CD8-positive, alpha-beta memory T cell (primary cell): Measurements from ENCODE around the gene PCNX4. TPM values are rescaled to one million over a fixed set of nuclear protein-coding genes. Genes with fewer than 3 reads are reported as not detected.

Experiments
- CTCF ChIA-PET: fragments of 350-600 bp; sonication (Branson Sonifier 250); formaldehyde crosslinking; loops from one replicate; lab custom pipeline; 2021; ENCODE audit warnings: antibody characterized with exemption; lab: Charles Lee
- POLR2A ChIA-PET: fragments of 350-600 bp; sonication (Branson Sonifier 250); formaldehyde crosslinking; loops from one replicate; lab custom pipeline; 2021; ENCODE audit warnings: antibody characterized with exemption; lab: Charles Lee
- DNase-seq, 5 donors: peaks; one replicate each; pipeline versions ENCODE4 v3.0.0 to v3.0.0-alpha.2; 2020 to 2022; ENCODE audit warnings: mixed read lengths in 1 of 5
- H3K27ac ChIP-seq: one replicate; pipeline ENCODE4 v1.7.0; 2013; ENCODE audit warnings: low read depth, mild to moderate bottlenecking, low read length, moderate library complexity
- H3K27me3 ChIP-seq: 2 replicates; pipeline ENCODE4 v1.7.0; 2013; ENCODE audit warnings: low read length, mild to moderate bottlenecking; ENCODE audit not compliant: insufficient read depth, poor library complexity, severe bottlenecking
- H3K36me3 ChIP-seq: 2 replicates; pipeline ENCODE4 v1.7.0; 2013; ENCODE audit warnings: mild to moderate bottlenecking, low read length, moderate library complexity; ENCODE audit not compliant: insufficient read depth
- H3K4me1 ChIP-seq: 2 replicates; pipeline ENCODE4 v1.7.0; 2013; ENCODE audit warnings: mild to moderate bottlenecking, low read length, moderate library complexity; ENCODE audit not compliant: insufficient read depth
- H3K4me3 ChIP-seq: 2 replicates; pipeline ENCODE4 v1.7.0; 2013; ENCODE audit warnings: mild to moderate bottlenecking, low read length
- H3K9me3 ChIP-seq: 2 replicates; pipeline ENCODE4 v1.7.0; 2013; ENCODE audit warnings: mild to moderate bottlenecking, low read length
- H3K27ac Mint-ChIP-seq, 8 donors: one replicate each; pipeline ENCODE4 v1.8.0; 2020 to 2021; ENCODE audit warnings: mixed read lengths in 8 of 8, mild to moderate bottlenecking in 6 of 8, inconsistent platforms in 3 of 8, moderate library complexity in 3 of 8
- H3K27me3 Mint-ChIP-seq, 2 donors: one replicate each; pipeline ENCODE4 v1.8.0; 2020 to 2021; ENCODE audit warnings: mixed read lengths in 2 of 2, mild to moderate bottlenecking in 1 of 2, moderate library complexity in 1 of 2
- H3K36me3 Mint-ChIP-seq, 3 donors: one replicate each; pipeline ENCODE4 v1.8.0; 2020 to 2021; ENCODE audit warnings: mixed read lengths in 3 of 3, inconsistent platforms in 1 of 3, mild to moderate bottlenecking in 1 of 3
- H3K4me1 Mint-ChIP-seq, 3 donors: one replicate each; pipeline ENCODE4 v1.8.0; 2020 to 2021; ENCODE audit warnings: mixed read lengths in 3 of 3, inconsistent platforms in 1 of 3, mild to moderate bottlenecking in 1 of 3
- H3K4me3 Mint-ChIP-seq, 7 donors: one replicate each; pipeline ENCODE4 v1.8.0; 2020 to 2021; ENCODE audit warnings: mixed read lengths in 7 of 7, mild to moderate bottlenecking in 6 of 7, moderate library complexity in 4 of 7, inconsistent platforms in 2 of 7
- H3K9me3 Mint-ChIP-seq, 5 donors: one replicate each; pipeline ENCODE4 v1.8.0; 2020 to 2022; ENCODE audit warnings: mixed read lengths in 5 of 5, mild to moderate bottlenecking in 3 of 5, moderate library complexity in 2 of 5, inconsistent platforms in 1 of 5
- polyA plus RNA-seq: library from polyadenylated mRNA; unstranded; fragments of 300-500 nt; fragmentation: Illumina TruSeq; gene quantifications from one replicate; pipeline ENCODE4 v1.2.3, GENCODE V29; 2021
- total RNA-seq, 2 experiments: library from RNA; stranded (reverse); gene quantifications; one replicate each; pipeline ENCODE4 v1.2.3, GENCODE V29; 2021

Gene PCNX4
- total and polyA plus RNA-seq, 3 experiments from 2014 or later, result 21.4 to 43.5 (median 38.8) TPM

DNA sequence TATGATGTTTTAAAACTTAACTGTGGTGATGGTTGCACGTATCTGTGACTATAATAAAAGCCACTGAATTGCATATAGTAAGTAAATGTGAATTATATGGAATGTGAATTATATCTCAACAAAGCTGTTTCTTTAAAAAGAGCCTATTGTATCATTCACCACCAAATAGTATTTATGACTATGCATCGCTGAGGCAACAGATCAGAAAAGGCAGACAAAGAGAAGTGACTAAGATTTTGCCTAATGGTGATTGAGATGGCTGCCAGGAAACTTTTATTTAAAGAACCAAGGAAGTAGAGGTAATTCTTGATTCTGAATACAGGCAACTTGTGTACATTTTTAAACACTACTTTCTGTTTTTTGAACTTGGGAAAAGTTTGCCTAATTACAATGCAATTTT is 41.8 kb downstream of the PCNX4 start:
- H3K27me3 ChIP-seq, result no peaks in the 10 kb centered on the region
- H3K27me3 Mint-ChIP-seq, result no peaks in the 10 kb centered on the region
- no peaks in the 10 kb centered on the region for H3K9me3 Mint-ChIP-seq
- H3K4me3 ChIP-seq, result no peak overlapping the region
- H3K4me3 Mint-ChIP-seq, result no peak overlapping the region
- H3K4me1 Mint-ChIP-seq, result peaks cover 0 to 6% (median 0%) of the 10 kb centered on the region in 3 donors
- ChIA-PET CTCF (no interaction called here), POLR2A (no interaction called here)
- H3K36me3 Mint-ChIP-seq, result peaks cover 7 to 16% (median 14%) of the 10 kb centered on the region in 3 donors
- no peak for DNase-seq
- H3K9me3 ChIP-seq, result no peaks in the 10 kb centered on the region
- H3K27ac ChIP-seq, result no peak overlapping the region
- no peaks in the 10 kb centered on the region for H3K4me1 ChIP-seq
- H3K27ac Mint-ChIP-seq, result no peak overlapping the region
- no peaks in the 10 kb centered on the region for H3K36me3 ChIP-seq

DNA sequence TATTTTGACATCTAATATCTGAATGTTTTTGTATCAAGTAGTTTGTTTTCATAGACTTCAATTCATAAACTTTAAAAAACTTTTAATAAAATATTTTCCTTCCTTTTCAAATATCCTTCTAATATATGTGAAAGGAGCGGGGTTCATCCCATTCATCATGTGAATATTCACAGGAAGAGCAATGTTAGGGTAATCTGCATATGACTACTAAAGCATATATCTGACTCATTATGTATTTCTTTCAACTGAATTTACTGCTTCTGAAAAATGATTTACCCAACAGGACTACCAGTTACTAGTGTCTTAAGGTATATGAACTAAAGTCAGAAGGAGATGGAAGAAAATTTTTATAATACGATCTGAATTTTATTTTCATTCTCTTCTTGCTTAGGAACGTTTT is 43.0 kb downstream of the PCNX4 start:
- Histone ChIP-seq H3K27ac (no peak overlapping the region), H3K4me3 (no peak overlapping the region), H3K27me3 (no peaks in the 10 kb centered on the region), H3K4me1 (no peaks in the 10 kb centered on the region), H3K36me3 (no peaks in the 10 kb centered on the region), H3K9me3 (no peaks in the 10 kb centered on the region)
- POLR2A ChIA-PET, result no interaction called here
- H3K27me3 Mint-ChIP-seq, result no peaks in the 10 kb centered on the region
- no peak for DNase-seq
- no peak overlapping the region for H3K27ac Mint-ChIP-seq
- H3K36me3 Mint-ChIP-seq, result peaks cover 7 to 12% (median 10%) of the 10 kb centered on the region in 3 donors
- no peak overlapping the region for H3K4me3 Mint-ChIP-seq
- H3K4me1 Mint-ChIP-seq, result peaks cover 0 to 4% (median 0%) of the 10 kb centered on the region in 3 donors
- CTCF ChIA-PET, result no interaction called here
- H3K9me3 Mint-ChIP-seq, result no peaks in the 10 kb centered on the region

DNA sequence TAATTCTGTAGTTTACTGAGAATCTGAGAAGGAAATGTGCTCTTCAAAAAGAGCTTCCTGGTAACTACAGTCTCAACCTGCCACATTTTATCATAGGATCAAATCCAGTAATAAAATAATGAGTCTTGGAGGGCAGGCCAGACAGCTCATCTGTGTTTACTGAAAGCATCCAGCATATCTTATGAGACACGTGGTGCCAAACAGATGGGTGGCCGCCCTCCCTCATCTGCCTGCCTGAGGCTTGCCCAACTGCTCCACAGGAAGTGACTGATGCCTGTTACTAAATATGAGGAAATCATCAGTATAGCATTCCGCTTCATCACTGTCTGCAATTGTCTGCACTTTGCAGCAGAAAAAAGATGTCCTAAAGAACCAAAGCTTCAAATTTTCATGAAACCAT is 60.0 kb downstream of the PCNX4 start:
- POLR2A ChIA-PET, result interaction anchor here (0.5 to 2.1 kb wide), 4 partner anchors 8 to 96 kb away, joined by 3 to 17 read pairs (median 6); partner anchors contain the start of gene DHRS7
- H3K36me3 ChIP-seq, result peaks cover 22% of the 10 kb centered on the region
- DNase-seq, result peak; percentile 50 to 81 (median 63)
- peaks cover 38% of the 10 kb centered on the region for H3K4me1 ChIP-seq
- no peaks in the 10 kb centered on the region for H3K9me3 ChIP-seq
- Mint-ChIP-seq H3K27ac (peak overlapping the region; percentile 83 to 97 (median 94)), H3K27me3 (no peaks in the 10 kb centered on the region), H3K9me3 (no peaks in the 10 kb centered on the region), H3K4me3 (peak overlapping the region in 6 of 7 donors; percentile 14 to 57 (median 42)), H3K4me1 (peaks cover 52 to 57% (median 53%) of the 10 kb centered on the region in 3 donors), H3K36me3 (peaks cover 14 to 83% (median 21%) of the 10 kb centered on the region in 3 donors)
- H3K4me3 ChIP-seq, result no peak overlapping the region
- no peaks in the 10 kb centered on the region for H3K27me3 ChIP-seq
- CTCF ChIA-PET, result interaction anchor here (0.9 to 1.5 kb wide), 3 partner anchors 9 to 86 kb away, joined by 3 to 8 read pairs (median 3); partner anchors contain the start of gene DHRS7
- peak overlapping the region; percentile 30 for H3K27ac ChIP-seq

GRCh38 chr14:60153991-60154390 is 62.3 kb downstream of the PCNX4 start:
- H3K9me3 Mint-ChIP-seq, result no peaks in the 10 kb centered on the region
- H3K36me3 Mint-ChIP-seq, result peaks cover 14 to 74% (median 18%) of the 10 kb centered on the region in 3 donors
- Histone ChIP-seq H3K9me3 (no peaks in the 10 kb centered on the region), H3K4me3 (no peak overlapping the region), H3K4me1 (peaks cover 41% of the 10 kb centered on the region), H3K27ac (no peak overlapping the region), H3K36me3 (peaks cover 21% of the 10 kb centered on the region), H3K27me3 (no peaks in the 10 kb centered on the region)
- H3K4me1 Mint-ChIP-seq, result peaks cover 67 to 80% (median 75%) of the 10 kb centered on the region in 3 donors
- ChIA-PET CTCF (interaction anchor here (1.1 to 3.1 kb wide), 2 partner anchors 11 to 30 kb away, joined by 3 to 15 read pairs; partner anchors contain the start of gene DHRS7), POLR2A (interaction anchor here (0.7 to 1.5 kb wide), 3 partner anchors 10 to 12 kb away, joined by 3 to 4 read pairs (median 4); partner anchors contain the start of gene DHRS7)
- peak overlapping the region; percentile 56 to 97 (median 83) for H3K27ac Mint-ChIP-seq
- peak overlapping the region in 6 of 7 donors; percentile 7 to 78 (median 22) for H3K4me3 Mint-ChIP-seq
- peak in 1 of 5 donors; percentile 7 for DNase-seq
- no peaks in the 10 kb centered on the region for H3K27me3 Mint-ChIP-seq

DNA sequence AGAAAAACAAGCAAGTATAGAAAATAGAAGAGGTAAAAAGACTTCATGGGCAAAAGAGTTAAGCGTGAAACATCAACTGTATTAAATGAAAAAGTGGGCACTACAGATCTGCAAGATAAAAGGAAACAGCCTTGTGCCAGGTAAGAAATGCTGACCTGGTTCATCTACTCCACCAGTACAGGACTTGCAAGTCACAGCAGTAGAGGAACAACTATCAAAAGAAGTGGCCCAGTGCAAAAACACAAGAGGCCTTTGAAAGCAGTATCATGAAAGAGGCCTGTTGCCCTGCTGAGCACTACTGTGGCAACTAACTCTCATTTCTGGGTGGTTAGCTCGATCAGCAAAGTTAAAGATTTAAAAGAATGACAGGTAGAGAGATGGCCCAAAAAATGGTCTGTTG is 62.9 kb downstream of the PCNX4 start:
- no peak overlapping the region for H3K4me3 ChIP-seq
- H3K4me3 Mint-ChIP-seq, result peak overlapping the region in 6 of 7 donors; percentile 7 to 78 (median 22)
- POLR2A ChIA-PET, result interaction anchor here (1.2 to 1.5 kb wide), 2 partner anchors 9 to 10 kb away, joined by 4 read pairs; partner anchors contain the start of gene DHRS7

GRCh38 chr14:60160422-60160821 is 68.7 kb downstream of the PCNX4 start:
- ChIA-PET CTCF (interaction anchor here (1.1 to 1.7 kb wide), 2 partner anchors 9 to 195 kb away, joined by 3 read pairs; no protein-coding TSS in a partner anchor), POLR2A (interaction anchor here (1.2 to 1.5 kb wide), 2 partner anchors 9 to 89 kb away, joined by 3 to 4 read pairs; partner anchors contain the start of gene PPM1A)
- Histone ChIP-seq H3K4me1 (peaks cover 29% of the 10 kb centered on the region), H3K27me3 (no peaks in the 10 kb centered on the region), H3K27ac (no peak overlapping the region), H3K36me3 (peaks cover 4% of the 10 kb centered on the region), H3K4me3 (no peak overlapping the region), H3K9me3 (no peaks in the 10 kb centered on the region)
- peaks cover 0 to 44% (median 5%) of the 10 kb centered on the region in 3 donors for H3K36me3 Mint-ChIP-seq
- DNase-seq, result no peak
- H3K4me1 Mint-ChIP-seq, result peaks cover 78 to 91% (median 84%) of the 10 kb centered on the region in 3 donors
- H3K27me3 Mint-ChIP-seq, result no peaks in the 10 kb centered on the region
- H3K9me3 Mint-ChIP-seq, result no peaks in the 10 kb centered on the region
- peak overlapping the region in 1 of 7 donors; percentile 26 for H3K4me3 Mint-ChIP-seq
- H3K27ac Mint-ChIP-seq, result peak overlapping the region in 7 of 8 donors; percentile 39 to 98 (median 75)

More for the DNA sequence above, 62.9 kb downstream of the PCNX4 start:
- peaks cover 18% of the 10 kb centered on the region for H3K36me3 ChIP-seq
- no peaks in the 10 kb centered on the region for H3K9me3 ChIP-seq
- Mint-ChIP-seq H3K9me3 (no peaks in the 10 kb centered on the region), H3K36me3 (peaks cover 14 to 70% (median 16%) of the 10 kb centered on the region in 3 donors), H3K4me1 (peaks cover 74 to 87% (median 82%) of the 10 kb centered on the region in 3 donors), H3K27me3 (no peaks in the 10 kb centered on the region), H3K27ac (peak overlapping the region; percentile 56 to 97 (median 83))
- peaks cover 47% of the 10 kb centered on the region for H3K4me1 ChIP-seq
- H3K27me3 ChIP-seq, result no peaks in the 10 kb centered on the region
- CTCF ChIA-PET, result interaction anchor here (3.1 kb wide), 1 partner anchor 10 kb away, joined by 15 read pairs; the partner anchor contains the start of gene DHRS7
- H3K27ac ChIP-seq, result no peak overlapping the region
- DNase-seq, result no peak

- DNase-seq, result no peak
- Mint-ChIP-seq H3K27ac (peak overlapping the region; percentile 67 to 98 (median 89)), H3K4me3 (peak overlapping the region in 5 of 7 donors; percentile 3 to 45 (median 36)), H3K27me3 (no peaks in the 10 kb centered on the region), H3K4me1 (peaks cover 77 to 91% (median 84%) of the 10 kb centered on the region in 3 donors), H3K36me3 (peaks cover 0 to 37% (median 3%) of the 10 kb centered on the region in 3 donors), H3K9me3 (no peaks in the 10 kb centered on the region)
- Histone ChIP-seq H3K36me3 (peaks cover 4% of the 10 kb centered on the region), H3K27me3 (no peaks in the 10 kb centered on the region), H3K9me3 (no peaks in the 10 kb centered on the region), H3K4me3 (no peak overlapping the region), H3K27ac (no peak overlapping the region), H3K4me1 (peaks cover 39% of the 10 kb centered on the region)
- CTCF ChIA-PET, result interaction anchor here (1.1 to 5.1 kb wide), 3 partner anchors 10 to 197 kb away, joined by 3 to 49 read pairs (median 3); no protein-coding TSS in a partner anchor
- POLR2A ChIA-PET, result interaction anchor here (0.6 to 1.8 kb wide), 4 partner anchors 10 to 1175 kb away, joined by 3 to 7 read pairs (median 4); partner anchors contain the start of gene PPM1A
Observed at GRCh38 chr14:60161196-60162107, 69.7 kb downstream of the PCNX4 start.
